Vagina (tissue), 2 donors: ENCODE measurements around the gene SS18.

Source experiments
- CTCF ChIP-seq, 3 experiments: fragments of 450-650 bp in 2 of 3; fragments of 200-600 bp in 1 of 3; sonication (generic) in 1 of 3; IDR thresholded peaks; one replicate each; pipeline ENCODE4 v1.5.1; 2017 to 2019; ENCODE audit warnings: antibody characterized with exemption in 3 of 3, mild to moderate bottlenecking in 2 of 3, moderate library complexity in 2 of 3
- POLR2AphosphoS5 ChIP-seq, 2 donors: sonication (generic); formaldehyde crosslinking; IDR thresholded peaks; one replicate each; pipeline ENCODE4 v1.9.0; 2017; ENCODE audit warnings: antibody characterized with exemption in 2 of 2, mild to moderate bottlenecking in 2 of 2, low read depth in 1 of 2; ENCODE audit not compliant: insufficient read depth in 1 of 2

DNA sequence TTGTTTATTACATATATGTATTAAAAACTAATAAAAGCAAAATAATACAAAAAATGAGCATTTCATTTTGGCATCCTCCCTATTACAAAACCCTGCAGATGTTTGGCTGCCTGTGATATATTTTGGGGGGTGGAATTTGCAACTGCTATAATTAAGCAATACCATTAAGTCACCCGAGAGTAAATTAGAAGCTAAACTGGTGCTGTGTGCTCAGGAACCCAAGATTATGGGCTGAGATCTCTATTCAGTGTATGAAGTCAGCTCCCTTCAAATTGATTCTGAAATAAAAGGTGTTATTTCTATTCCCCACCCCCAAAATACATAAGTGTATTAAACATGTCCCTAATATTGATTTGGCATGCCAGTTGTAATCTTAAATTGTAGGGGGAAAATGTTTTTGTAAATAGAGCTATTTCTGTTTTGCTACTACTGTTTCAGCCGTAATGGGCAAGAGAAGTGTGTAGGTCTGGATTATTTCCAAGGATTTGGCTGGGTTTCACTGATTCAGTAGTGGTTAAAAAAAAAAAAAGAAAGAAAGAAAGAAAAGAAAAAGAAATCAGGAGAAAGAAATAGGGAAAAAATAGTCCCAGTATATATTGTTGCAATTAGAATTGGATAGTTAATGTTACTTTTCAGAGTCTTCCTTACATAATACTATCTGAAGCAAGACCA lies 110.9 kb downstream of the SS18 start:
- TF ChIP-seq POLR2AphosphoS5 (IDR thresholded peaks at IDR 0.05; ENCODE audit: insufficient read depth in 1 of 2, low read depth in 1 of 2) (no peak), CTCF (IDR thresholded peaks at IDR 0.05) (no peak)
